ENCODE data around the gene JAZF1. TPM values are rescaled to one million over a fixed set of nuclear protein-coding genes. Genes with fewer than 3 reads are reported as not detected.

The JAZF1 gene
- total RNA-seq, 1 experiment from 2014 or later, result 9.1 TPM

DNA sequence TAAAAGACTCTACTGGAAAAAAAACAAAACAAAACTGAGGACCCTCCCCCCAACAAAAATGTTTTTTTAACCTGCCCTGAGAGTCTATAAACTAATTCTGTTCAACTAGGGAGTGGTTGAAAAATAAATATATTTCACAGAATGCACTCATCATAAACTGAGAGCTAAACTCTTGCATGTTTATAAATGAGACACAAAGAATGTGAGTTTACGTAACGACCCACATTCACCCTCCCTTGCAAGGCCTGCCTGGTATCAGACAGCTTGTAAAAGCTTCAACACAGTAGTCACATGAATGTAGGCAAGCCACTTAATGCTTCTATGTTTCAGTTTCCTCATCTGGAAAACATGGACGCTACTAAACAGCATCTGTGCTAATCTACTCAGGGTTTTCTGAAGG is 50.3 kb downstream of the JAZF1 start:
- Histone ChIP-seq H4K5ac (ENCODE audit: insufficient read length, low read depth, low read length) (no peak overlapping the region), H3K14ac (ENCODE audit: insufficient read depth, low read length) (no peak overlapping the region), H3K4me1 (ENCODE audit: insufficient read depth, low read length) (peaks cover 14% of the 10 kb centered on the region; the same call in 1 of the 2 replicates), H3K79me2 (ENCODE audit: insufficient read depth, low read length) (no peaks in the 10 kb centered on the region), H2BK15ac (ENCODE audit: low read depth, low read length) (no peak overlapping the region), H2BK20ac (ENCODE audit: low read depth, low read length, poor library complexity, severe bottlenecking) (no peak overlapping the region), H3K4me2 (ENCODE audit: insufficient read depth, insufficient read length, low read length) (no peak overlapping the region), H3K4ac (ENCODE audit: low read depth, low read length) (no peak overlapping the region), H2AK5ac (ENCODE audit: insufficient read length, low read length) (no peak overlapping the region), H4K20me1 (ENCODE audit: control insufficient read depth, insufficient read depth, insufficient read length) (no peaks in the 10 kb centered on the region), H2BK5ac (ENCODE audit: insufficient read length, low read length) (no peak overlapping the region), H3K9me3 (ENCODE audit: control insufficient read depth, low read depth, low read length) (no peaks in the 10 kb centered on the region), H2BK120ac (ENCODE audit: low read depth, low read length, poor library complexity, severe bottlenecking) (no peak overlapping the region), H3K23ac (ENCODE audit: insufficient read length, low read depth, low read length) (no peak overlapping the region), H4K91ac (ENCODE audit: insufficient read length, low read depth, low read length) (no peak overlapping the region), H2BK12ac (ENCODE audit: insufficient read length, low read depth, low read length) (no peak overlapping the region), H3K23me2 (ENCODE audit: insufficient read length, low read depth, low read length, poor library complexity, severe bottlenecking) (no peaks in the 10 kb centered on the region), H3T11ph (ENCODE audit: low read length) (no peak overlapping the region), H2AFZ (ENCODE audit: low read length) (no peak overlapping the region), H3K9ac (ENCODE audit: extremely low read depth, insufficient read length, low read length) (no peak overlapping the region), H3K79me1 (ENCODE audit: insufficient read depth, low read depth, low read length, poor library complexity, severe bottlenecking) (no peaks in the 10 kb centered on the region), H4K8ac (replicated peaks; ENCODE audit: insufficient read length, low read depth, low read length) (no peak overlapping the region), H3K27ac (ENCODE audit: insufficient read length, low read depth, low read length) (no peak overlapping the region), H3K18ac (ENCODE audit: insufficient read length, low read depth, low read length) (no peak overlapping the region), H3K56ac (ENCODE audit: insufficient read length, low read depth, low read length) (no peak overlapping the region), H3K27me3 (ENCODE audit: insufficient read depth, low read length) (no peaks in the 10 kb centered on the region)
- Mint-ChIP-seq H3K4me3 (no peak overlapping the region), H3K27ac (no peak overlapping the region), H3K27me3 (ENCODE audit: low read depth) (peaks cover 7% of the 10 kb centered on the region), H3K9me3 (peaks cover 0 to 2% of the 10 kb centered on the region in 2 experiments; a peak in 1 of 5 replicates), H3K4me1 (peaks cover 17 to 22% of the 10 kb centered on the region in 2 experiments), H3K36me3 (ENCODE audit: insufficient read depth in 1 of 3, low read depth in 3 of 3) (peaks cover 2 to 10% (median 8%) of the 10 kb centered on the region in 3 experiments)
- no peak for DNase-seq
- no peak for TF ChIP-seq CTCF (conservative IDR thresholded peaks at IDR 0.05)
- no CpG with 5 or more reads among the region's 3 CpGs for WGBS (ENCODE audit: extremely low coverage, insufficient read length, low lambda C conversion rate)
